K562 (cell line): ENCODE measurements around the gene SLC24A3. TPM values are rescaled to one million over a fixed set of nuclear protein-coding genes. Genes with fewer than 3 reads are reported as not detected.

Experiments used
- ATAC-seq: fragments of 200-7000 bp; cut with Tn5 transposase; 3 replicates; pipeline ENCODE4 v1.9.1; 2020; ENCODE audit warnings: moderate library complexity
- BruUV-seq: library from RNA; stranded (reverse); fragments of 400-500 nt; replicated peaks from 2 replicates; lab custom pipeline; 2021; lab: Mats Ljungman, UMichigan
- CTCF ChIA-PET: fragments of 300-600 bp; formaldehyde crosslinking; extraction: SDS; loops from one replicate; lab custom pipeline; 2021; ENCODE audit warnings: low intra/inter-chr PET ratio; lab: Yijun Ruan, JAX
- POLR2A ChIA-PET: fragments of 300-600, 350-650 bp; sonication (Branson Sonifier 250); formaldehyde crosslinking; extraction: SDS; loops from one replicate; lab custom pipeline; 2021; ENCODE audit warnings: antibody characterized with exemption, inconsistent platforms; lab: Yijun Ruan, JAX
- DNase-seq, 4 experiments: peaks; one replicate each; pipeline versions ENCODE4 v3.0.0 to v3.0.0-alpha.2; 2011 to 2018; ENCODE audit warnings: low spot score in 3 of 4, mixed read lengths in 3 of 4; ENCODE audit errors: extremely low read depth in 1 of 4
- FAIRE-seq: peaks from 2 replicates; lab custom pipeline; 2011; peaks lifted over from hg19 to GRCh38; lab: Jason Lieb, UNC
- H2AFZ ChIP-seq: 2 replicates; pipeline ENCODE4 v1.6.0; 2011; ENCODE audit warnings: low read depth, low read length, control low read depth, inconsistent platforms
- H3K27ac ChIP-seq: fragments of 200-600 bp; 3 replicates; pipeline ENCODE4 v1.8.0; 2011; ENCODE audit warnings: low read depth, mild to moderate bottlenecking, control low read depth, inconsistent platforms, low read length, moderate library complexity, mixed read lengths; ENCODE audit errors: extremely low read depth
- H3K27me3 ChIP-seq, 2 experiments: fragments of 300-600 bp in 1 of 2; 2 replicates in 1 of 2; 3 replicates in 1 of 2; pipeline versions ENCODE4 v1.6.0 to v1.8.0; 2011; ENCODE audit warnings: inconsistent platforms in 2 of 2, low read length in 2 of 2, mild to moderate bottlenecking in 1 of 2, mixed read lengths in 1 of 2, moderate library complexity in 1 of 2; ENCODE audit not compliant: control insufficient read depth in 2 of 2, insufficient read depth in 2 of 2
- H3K36me3 ChIP-seq: fragments of 300-600 bp; 3 replicates; pipeline ENCODE4 v1.8.0; 2011; ENCODE audit warnings: mild to moderate bottlenecking, low read length, inconsistent platforms; ENCODE audit not compliant: control insufficient read depth, insufficient read depth
- H3K4me1 ChIP-seq, 2 experiments: fragments of 200-600 bp in 1 of 2; replicated peaks in 1 of 2; 2 replicates in 1 of 2; 3 replicates in 1 of 2; pipeline versions ENCODE4 v1.5.1 to v1.8.0; 2011; ENCODE audit warnings: inconsistent platforms in 2 of 2, low read length in 2 of 2, mild to moderate bottlenecking in 1 of 2, mixed read lengths in 1 of 2, moderate library complexity in 1 of 2; ENCODE audit not compliant: control insufficient read depth in 2 of 2, insufficient read depth in 2 of 2
- H3K4me2 ChIP-seq: 2 replicates; pipeline ENCODE4 v1.6.1; 2011; ENCODE audit warnings: low read length, control low read depth, inconsistent platforms, mixed read lengths; ENCODE audit not compliant: insufficient read depth
- H3K4me3 ChIP-seq: fragments of 200-600 bp; sonication (generic), shearing (Covaris generic); 2 replicates; pipeline ENCODE4 v1.5.1; 2016; ENCODE audit warnings: control low read depth, inconsistent platforms
- H3K79me2 ChIP-seq: fragments of 200-600 bp; 3 replicates; pipeline ENCODE4 v1.8.0; 2011; ENCODE audit warnings: low read length, inconsistent platforms; ENCODE audit not compliant: control insufficient read depth, insufficient read depth
- H3K9ac ChIP-seq, 2 experiments: 2 replicates each; pipeline versions ENCODE4 v1.6.0 to v1.6.1; 2011; ENCODE audit warnings: low read depth in 2 of 2, low read length in 2 of 2, control low read depth in 1 of 2, inconsistent platforms in 1 of 2, mild to moderate bottlenecking in 1 of 2, mixed read lengths in 1 of 2; ENCODE audit not compliant: insufficient read depth in 1 of 2
- H3K9me1 ChIP-seq: one replicate; pipeline ENCODE4 v1.6.0; 2011; ENCODE audit warnings: inconsistent platforms, mild to moderate bottlenecking, low read length, moderate library complexity; ENCODE audit not compliant: control insufficient read depth, insufficient read depth
- H3K9me3 ChIP-seq: replicated peaks from 2 replicates; pipeline ENCODE4 v1.5.1; 2011; ENCODE audit warnings: low read depth, low read length, inconsistent platforms; ENCODE audit not compliant: control insufficient read depth, insufficient read depth
- H4K20me1 ChIP-seq: replicated peaks from 2 replicates; pipeline ENCODE4 v1.6.1; 2011; ENCODE audit warnings: low read length, inconsistent platforms, mixed read lengths; ENCODE audit not compliant: control insufficient read depth, insufficient read depth
- EGR1 ChIP-seq: fragments of 450-650 bp; conservative IDR thresholded peaks from 2 replicates; pipeline ENCODE4 v1.6.1; 2017; ENCODE audit warnings: mild to moderate bottlenecking
- NCOA2 ChIP-seq, 2 experiments: fragments of 450-650 bp; IDR thresholded peaks; 2 replicates each; pipeline ENCODE4 v1.6.1; 2018; ENCODE audit warnings: mild to moderate bottlenecking in 2 of 2, moderate library complexity in 1 of 2; ENCODE audit not compliant: partially characterized antibody in 2 of 2
- PHB ChIP-seq: fragments of 250-450 bp; sonication (Bioruptor Pico); IDR thresholded peaks from 2 replicates; pipeline ENCODE4 v1.5.0; 2021
- RFX1 ChIP-seq: fragments of 450-650 bp; IDR thresholded peaks from 2 replicates; pipeline ENCODE4 v1.6.1; 2016; ENCODE audit warnings: mild to moderate bottlenecking, moderate library complexity
- ZKSCAN3 ChIP-seq: fragments of 250-450 bp; sonication (Bioruptor Pico); IDR thresholded peaks from 2 replicates; pipeline ENCODE4 v1.4.0; 2020
- ZNF277 ChIP-seq: fragments of 250-450 bp; sonication (Bioruptor Pico); IDR thresholded peaks from 2 replicates; pipeline ENCODE4 v1.8.0; 2022; ENCODE audit warnings: inconsistent platforms, mild to moderate bottlenecking, moderate library complexity, borderline replicate concordance
- ZNF785 ChIP-seq: fragments of 250-450 bp; sonication (Bioruptor Pico); IDR thresholded peaks from 2 replicates; pipeline ENCODE4 v1.4.0; 2020; ENCODE audit warnings: mild to moderate bottlenecking
- WGBS: fragments of 100-300 bp; shearing (Covaris generic); methylation state at CpG from one replicate; pipeline ENCODE4 v1.1.6; 2016; ENCODE audit warnings: low coverage, mixed read lengths; ENCODE audit not compliant: insufficient coverage; ENCODE audit errors: missing lambda C conversion rate; 5-methylcytosine and 5-hydroxymethylcytosine counted together
- in situ Hi-C: fragments of 300-500 bp; cut with MboI; formaldehyde crosslinking; loops from 4 replicates; pipeline ENCODE4 v1.15.0; 2018; ENCODE audit warnings: inconsistent platforms, mixed read lengths
- intact Hi-C: fragments of 100-400 bp; cut with micrococcal nuclease; formaldehyde crosslinking; loops from 2 replicates; pipeline ENCODE4 v1.14.2; 2022
- polyA plus RNA-seq, 8 experiments: library from polyadenylated mRNA; depleted of rRNA in 4 of 8; stranded (reverse) in 5 of 8; unstranded in 3 of 8; fragments of >200 nt; fragmentation: Nextera tagmentation in 2 of 8; fragmentation: Illumina TruSeq in 1 of 8; extraction: Ambion mirVana in 2 of 8; extraction: Trizol in 1 of 8; gene quantifications; 2 replicates each; pipeline versions ENCODE4 v1.2.1 to v1.2.3, GENCODE V29; 2011 to 2014; ENCODE audit warnings: inconsistent platforms in 1 of 8, missing spikeins in 1 of 8
- total RNA-seq, 7 experiments: library from RNA; depleted of rRNA in 6 of 7; stranded (reverse); fragments of >200 nt in 6 of 7; fragmentation: Illumina TruSeq in 2 of 7; extraction: Trizol in 2 of 7; gene quantifications; 2 replicates each; pipeline versions ENCODE4 v1.2.1 to v1.2.3, GENCODE V29; 2011 to 2021; ENCODE audit warnings: low replicate concordance in 1 of 7

Gene SLC24A3
- total and polyA plus RNA-seq, 9 of the 15 experiments (the other 6 are each of a cell fraction or from before 2014, with no cell fraction given) = not detected

- no peak for TF ChIP-seq ZKSCAN3 (CRISPR knock-in tag)
- no peak for TF ChIP-seq PHB (CRISPR knock-in tag)
- TF ChIP-seq RFX1 = no peak
- no peak for TF ChIP-seq EGR1
- no peak for TF ChIP-seq ZNF785 (CRISPR knock-in tag)
- TF ChIP-seq ZNF277 = no peak
- no peak for TF ChIP-seq NCOA2 (IDR thresholded peaks at IDR 0.05; ENCODE audit: partially characterized antibody in 2 of 2)
- Histone ChIP-seq H4K20me1 (no peaks in the 10 kb centered on the region), H3K27ac (no peak overlapping the region), H3K27me3 (no peaks in the 10 kb centered on the region; a peak in 1 of 5 replicates), H3K36me3 (no peaks in the 10 kb centered on the region), H3K79me2 (no peaks in the 10 kb centered on the region), H3K4me2 (no peak overlapping the region), H3K9ac (no peak overlapping the region), H3K9me3 (no peaks in the 10 kb centered on the region), H3K9me1 (no peaks in the 10 kb centered on the region), H2AFZ (no peak overlapping the region), H3K4me1 (no peaks in the 10 kb centered on the region), H3K4me3 (no peak overlapping the region)
- no peak for DNase-seq
- no peak for ATAC-seq
- 0% methylated on average over 2 of the region's 3 CpGs for WGBS
- BruUV-seq = no TSS peak
- ChIA-PET POLR2A (no interaction called here), CTCF (no interaction called here)
- in situ Hi-C loops (no loop called here), intact Hi-C loops (no loop called here)
- no peak for FAIRE-seq
Observed at GRCh38 chr20:19718880-19719279, 506.4 kb downstream of the SLC24A3 start.
